8988T (cell line): ENCODE results near the gene SLC2A9.
"Not testable (repeated sequence)": the region's sequence is repeated elsewhere in the genome, so short reads cannot be mapped to it uniquely, and the experiment has no call there.

Source experiments
- DNase-seq: peaks from one replicate; pipeline ENCODE4 v3.0.0; 2011

Gene SLC2A9

GRCh38 chr4:9808077-9808476, 213.2 kb downstream of the SLC2A9 start:
- DNase-seq = no peak

DNA sequence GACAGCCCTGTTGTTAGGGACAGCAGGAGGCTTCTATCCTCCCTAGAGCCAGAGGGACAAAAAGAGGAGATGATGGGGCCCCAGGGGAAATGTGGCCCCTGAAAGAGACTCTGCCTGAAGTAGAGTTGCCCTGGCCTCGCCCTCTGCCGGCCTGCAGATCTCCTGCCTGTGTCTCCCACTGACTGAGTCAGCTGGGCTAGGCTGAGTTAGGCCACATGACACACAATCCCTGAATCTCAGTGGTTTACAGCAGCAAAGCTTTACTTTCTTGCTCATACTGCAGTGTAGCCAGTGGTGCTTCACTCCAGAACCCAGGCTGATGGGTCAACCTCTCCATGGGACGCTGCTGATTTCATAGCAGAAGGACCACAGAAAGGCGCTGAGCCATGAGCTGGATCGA, 216.4 kb downstream of the SLC2A9 start:
- DNase-seq = no peak

DNA sequence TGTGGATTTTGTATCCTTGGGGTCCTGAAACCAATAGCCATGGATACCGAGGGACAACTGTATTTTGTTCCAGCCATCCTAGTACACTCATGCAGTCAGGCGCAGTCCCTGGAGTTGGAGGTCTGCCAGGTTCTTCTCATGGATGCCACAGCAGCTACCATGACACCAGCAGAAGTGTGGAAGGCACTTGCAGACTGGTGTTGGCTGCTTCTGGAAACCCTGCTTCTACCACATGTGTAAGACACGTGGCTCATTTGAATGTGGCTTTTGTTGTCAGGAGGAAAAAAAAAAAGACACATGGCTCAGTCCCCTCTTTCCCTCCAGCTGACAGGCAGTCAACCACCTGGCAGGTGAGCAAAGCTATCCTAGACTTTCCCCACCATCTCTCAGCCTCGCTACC, 220.4 kb downstream of the SLC2A9 start:
- no peak for DNase-seq

- not testable (repeated sequence) for DNase-seq
These were observed 224.7 kb downstream of the SLC2A9 start for GRCh38 chr4:9796641-9797040.

- no peak for DNase-seq
These were observed 228.9 kb downstream of the SLC2A9 start for GRCh38 chr4:9792381-9792780.

GRCh38 chr4:9785891-9786290, 235.4 kb downstream of the SLC2A9 start:
- DNase-seq = not testable (repeated sequence)

DNA sequence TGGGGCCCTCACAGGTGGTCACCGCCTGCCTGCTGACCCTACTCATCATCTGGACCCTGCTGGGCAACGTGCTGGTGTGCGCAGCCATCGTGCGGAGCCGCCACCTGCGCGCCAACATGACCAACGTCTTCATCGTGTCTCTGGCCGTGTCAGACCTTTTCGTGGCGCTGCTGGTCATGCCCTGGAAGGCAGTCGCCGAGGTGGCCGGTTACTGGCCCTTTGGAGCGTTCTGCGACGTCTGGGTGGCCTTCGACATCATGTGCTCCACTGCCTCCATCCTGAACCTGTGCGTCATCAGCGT, 239.2 kb downstream of the SLC2A9 start:
- DNase-seq = no peak

DNA sequence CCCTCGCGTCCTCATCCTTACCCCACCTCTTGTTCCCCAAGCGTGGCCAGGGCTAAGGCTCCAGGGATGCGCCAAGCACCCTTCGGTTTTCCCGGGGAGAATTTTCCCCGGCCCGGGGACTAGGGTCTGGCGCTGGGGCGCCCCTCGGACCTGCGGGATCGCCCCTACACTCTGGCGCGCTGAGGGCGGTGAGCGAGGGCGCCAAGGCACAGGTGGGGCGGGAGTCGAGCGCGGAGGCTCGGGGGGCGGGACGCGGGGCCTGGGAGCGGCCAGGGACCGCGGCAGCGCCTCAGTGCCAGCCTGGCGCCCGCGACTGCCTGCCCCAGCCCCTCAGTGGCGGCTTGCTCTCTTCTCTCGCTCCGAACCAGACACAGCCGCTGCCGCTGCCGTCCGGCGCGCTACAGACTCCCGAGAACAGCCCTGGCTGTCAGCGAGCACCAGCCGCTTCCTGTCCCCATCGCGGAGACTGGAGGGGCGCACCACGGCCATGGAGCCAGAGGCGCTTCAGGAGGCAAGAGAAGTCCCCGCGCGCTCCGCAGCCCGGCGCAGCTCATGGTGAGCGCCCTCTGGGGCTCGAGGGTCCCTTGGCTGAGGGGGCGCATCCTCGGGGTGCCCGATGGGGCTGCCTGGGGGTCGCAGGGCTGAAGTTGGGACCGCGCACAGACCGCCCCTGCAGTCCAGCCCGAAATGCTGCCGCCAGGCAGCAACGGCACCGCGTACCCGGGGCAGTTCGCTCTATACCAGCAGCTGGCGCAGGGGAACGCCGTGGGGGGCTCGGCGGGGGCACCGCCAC, 239.8 kb downstream of the SLC2A9 start, which contains the start of gene DRD5:
Gene DRD5 (plus strand): TSS at position 292 of the 793 bp plus-strand sequence. CDS start 396 bp downstream, at position 688.
- DNase-seq = no peak
